Ectodermal cell (in vitro differentiated cells): ENCODE data around the gene RBM4.

Experiments
- H3K27ac ChIP-seq: 2 replicates; pipeline ENCODE4 v1.7.0; 2013; ENCODE audit warnings: mild to moderate bottlenecking, low read depth, low read length; ENCODE audit not compliant: insufficient read depth, poor library complexity, severe bottlenecking
- H3K27me3 ChIP-seq: 2 replicates; pipeline ENCODE4 v1.7.0; 2013; ENCODE audit warnings: mild to moderate bottlenecking, low read length; ENCODE audit not compliant: insufficient read depth, control insufficient read depth, poor library complexity, severe bottlenecking
- H3K36me3 ChIP-seq: one replicate; pipeline ENCODE4 v1.7.0; 2013; ENCODE audit warnings: low read length; ENCODE audit not compliant: control insufficient read depth, insufficient read depth
- H3K4me1 ChIP-seq: one replicate; pipeline ENCODE4 v1.7.0; 2013; ENCODE audit warnings: low read length; ENCODE audit not compliant: control insufficient read depth, insufficient read depth
- H3K4me3 ChIP-seq: 2 replicates; pipeline ENCODE4 v1.7.0; 2013; ENCODE audit warnings: low read depth, low read length, control low read depth; ENCODE audit not compliant: insufficient read depth
- H3K9me3 ChIP-seq: 2 replicates; pipeline ENCODE4 v1.7.0; 2013; ENCODE audit warnings: mild to moderate bottlenecking, low read length, moderate library complexity; ENCODE audit not compliant: control insufficient read depth
- WGBS, 2 experiments: methylation state at CpG; one replicate each; pipeline ENCODE4 v1.1.7; 2013; ENCODE audit warnings: missing lambda C conversion rate in 2 of 2; 5-methylcytosine and 5-hydroxymethylcytosine counted together

RBM4 gene

DNA sequence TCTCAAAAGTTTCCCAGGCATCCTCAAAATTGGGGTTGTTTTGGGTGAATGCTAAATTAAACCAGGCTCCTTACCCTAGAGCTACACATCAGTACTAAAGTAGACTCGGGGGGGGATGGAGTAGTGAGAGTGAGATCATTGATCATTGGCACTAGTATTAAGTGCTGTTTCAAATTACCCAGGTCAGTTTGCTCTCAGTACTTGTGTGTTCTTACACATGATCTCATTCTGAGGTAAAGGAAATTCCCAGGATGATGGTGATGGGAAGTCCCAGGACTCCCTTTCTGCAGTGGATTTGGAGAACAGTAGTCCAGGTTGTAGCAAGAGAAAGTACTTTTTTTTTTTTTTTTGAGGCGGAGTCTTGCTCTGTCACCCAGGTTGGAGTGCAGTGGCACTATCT lies 12.5 kb downstream of the RBM4 start:
- Histone ChIP-seq H3K4me3 (no peak overlapping the region), H3K4me1 (no peaks in the 10 kb centered on the region), H3K36me3 (peaks cover 49% of the 10 kb centered on the region), H3K27ac (no peak overlapping the region), H3K27me3 (no peaks in the 10 kb centered on the region), H3K9me3 (no peaks in the 10 kb centered on the region)
- WGBS, 2 experiments, result 85 to 100% methylated on average over 2 of the region's 2 CpGs

DNA sequence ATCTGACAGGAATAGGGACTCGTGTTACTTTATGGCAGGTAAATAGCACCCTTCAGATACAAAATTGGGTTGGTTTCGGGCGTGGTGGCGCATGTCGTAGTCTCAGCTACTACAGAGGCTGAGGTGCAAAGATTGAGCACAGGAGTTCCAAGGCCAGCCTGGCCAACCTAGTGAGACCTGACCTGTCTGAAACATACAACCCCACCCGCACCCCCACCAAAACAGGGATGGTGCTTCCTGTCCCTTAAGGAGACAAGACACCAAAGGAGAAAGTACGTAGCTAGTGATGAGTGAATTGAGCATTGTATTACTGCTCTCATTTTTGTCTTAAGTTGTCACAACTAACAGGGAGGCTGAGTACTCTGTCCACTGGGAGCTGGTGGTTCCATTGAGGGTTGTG lies 14.1 kb downstream of the RBM4 start:
- no peaks in the 10 kb centered on the region for H3K9me3 ChIP-seq
- peaks cover 45% of the 10 kb centered on the region for H3K36me3 ChIP-seq
- WGBS, 2 experiments, result 93 to 95% methylated on average over 7 of the region's 7 CpGs
- no peak overlapping the region for H3K27ac ChIP-seq
- no peaks in the 10 kb centered on the region for H3K27me3 ChIP-seq
- H3K4me3 ChIP-seq, result no peak overlapping the region
- H3K4me1 ChIP-seq, result no peaks in the 10 kb centered on the region

GRCh38 chr11:66653123-66653522 lies 14.6 kb downstream of the RBM4 start:
- Histone ChIP-seq H3K27ac (no peak overlapping the region), H3K4me3 (no peak overlapping the region), H3K9me3 (no peaks in the 10 kb centered on the region), H3K27me3 (no peaks in the 10 kb centered on the region), H3K4me1 (no peaks in the 10 kb centered on the region), H3K36me3 (peaks cover 50% of the 10 kb centered on the region)
- 96% methylated on average over 6 of the region's 6 CpGs for WGBS, 2 experiments

DNA sequence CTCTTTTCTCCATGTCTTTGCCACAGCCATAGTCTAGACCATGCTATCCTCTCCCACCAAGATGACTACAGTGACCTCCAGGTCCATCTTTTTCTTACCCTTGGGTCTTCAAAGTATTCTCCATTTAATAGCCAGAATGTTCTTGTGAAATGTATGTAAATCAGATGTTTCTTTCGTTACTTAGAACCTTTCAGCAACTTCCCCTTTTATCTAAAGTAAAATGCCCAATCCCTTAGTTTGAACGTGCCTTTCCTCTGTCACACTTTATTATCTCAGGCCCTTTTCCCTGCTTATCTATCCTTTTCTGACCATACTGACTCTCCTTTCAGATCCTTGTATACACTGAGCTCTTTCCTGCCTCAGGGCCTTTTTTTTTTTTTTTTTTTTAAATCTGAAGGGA lies 21.3 kb downstream of the RBM4 start:
- Histone ChIP-seq H3K27me3 (no peaks in the 10 kb centered on the region), H3K27ac (no peak overlapping the region), H3K4me1 (no peaks in the 10 kb centered on the region), H3K4me3 (no peak overlapping the region), H3K9me3 (no peaks in the 10 kb centered on the region), H3K36me3 (peaks cover 44% of the 10 kb centered on the region)
- 94 to 95% methylated on average over 2 of the region's 2 CpGs for WGBS, 2 experiments

- H3K9me3 ChIP-seq, result no peaks in the 10 kb centered on the region
- no peak overlapping the region for H3K4me3 ChIP-seq
- peaks cover 37% of the 10 kb centered on the region for H3K36me3 ChIP-seq
- H3K27me3 ChIP-seq, result no peaks in the 10 kb centered on the region
- 88 to 100% methylated on average over 1 of the region's 1 CpG for whole genome bisulfite sequencing, 2 experiments
- H3K27ac ChIP-seq, result no peak overlapping the region
- no peaks in the 10 kb centered on the region for H3K4me1 ChIP-seq
Measured at GRCh38 chr11:66663741-66664296, 25.3 kb downstream of the RBM4 start.

DNA sequence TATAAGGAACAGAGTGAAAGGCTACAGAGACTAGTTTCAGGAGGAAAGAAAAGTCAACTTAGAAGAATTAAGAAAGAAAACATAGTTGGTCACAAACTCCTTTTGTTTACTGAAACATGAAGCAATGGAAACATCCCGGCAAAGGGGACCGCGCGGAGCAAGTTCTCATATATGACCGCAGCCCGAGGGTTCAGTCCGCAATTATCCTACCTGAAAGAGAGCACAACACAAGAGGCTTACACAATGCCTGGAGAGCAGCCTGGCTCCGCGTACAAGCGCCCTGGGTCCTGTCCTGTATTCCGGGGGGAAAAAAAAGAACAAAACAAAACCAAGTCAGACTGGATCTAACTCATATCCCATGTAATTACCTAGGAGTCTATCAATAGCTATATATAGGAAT lies 26.9 kb downstream of the RBM4 start:
- Histone ChIP-seq H3K9me3 (no peaks in the 10 kb centered on the region), H3K27me3 (no peaks in the 10 kb centered on the region), H3K36me3 (peaks cover 37% of the 10 kb centered on the region), H3K27ac (no peak overlapping the region), H3K4me3 (no peak overlapping the region), H3K4me1 (no peaks in the 10 kb centered on the region)
- 95 to 98% methylated on average over 11 of the region's 11 CpGs for WGBS, 2 experiments

- H3K27me3 ChIP-seq, result no peaks in the 10 kb centered on the region
- H3K4me3 ChIP-seq, result no peak overlapping the region
- 87 to 90% methylated on average over 5 of the region's 5 CpGs for WGBS, 2 experiments
- peaks cover 18% of the 10 kb centered on the region for H3K36me3 ChIP-seq
- H3K4me1 ChIP-seq, result no peaks in the 10 kb centered on the region
- no peaks in the 10 kb centered on the region for H3K9me3 ChIP-seq
- H3K27ac ChIP-seq, result no peak overlapping the region
Measured at GRCh38 chr11:66670816-66671215, 32.3 kb downstream of the RBM4 start.

DNA sequence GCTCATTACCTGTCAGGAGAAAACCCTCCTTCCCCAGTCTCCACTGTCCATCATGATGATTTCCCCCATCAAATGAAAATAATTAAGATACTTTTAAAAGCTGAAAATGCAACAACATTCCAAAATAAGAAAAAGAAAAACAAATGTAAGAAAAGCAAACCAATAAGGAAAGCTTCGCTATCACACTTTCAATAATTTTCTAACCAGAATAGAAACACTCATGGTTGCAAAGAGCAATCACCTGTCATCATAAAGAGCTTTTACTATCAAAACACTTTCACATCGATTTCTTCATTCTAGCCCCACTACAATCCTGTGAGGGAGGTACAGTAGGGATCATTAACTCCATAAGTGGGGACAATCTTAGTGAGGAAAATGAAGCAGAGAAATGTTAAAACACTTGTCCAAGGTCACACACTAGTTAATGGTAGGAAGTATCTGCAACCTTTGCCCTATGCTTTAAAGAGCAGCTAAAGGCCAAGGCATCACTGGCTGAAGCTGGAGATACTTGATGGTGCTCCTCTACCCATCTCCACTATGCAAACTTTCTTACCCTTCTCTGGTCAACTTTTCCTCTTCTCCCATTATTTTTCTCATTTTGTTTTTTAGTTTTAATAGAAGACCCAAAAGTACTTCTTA lies 36.6 kb downstream of the RBM4 start:
- H3K4me1 ChIP-seq, result peaks cover 7% of the 10 kb centered on the region
- H3K4me3 ChIP-seq, result peak overlapping the region; percentile 18
- no peak overlapping the region for H3K27ac ChIP-seq
- H3K27me3 ChIP-seq, result no peaks in the 10 kb centered on the region
- no peaks in the 10 kb centered on the region for H3K36me3 ChIP-seq
- no peaks in the 10 kb centered on the region for H3K9me3 ChIP-seq
- 95 to 100% methylated on average over 1 to 2 of the region's 2 CpGs for WGBS, 2 experiments

DNA sequence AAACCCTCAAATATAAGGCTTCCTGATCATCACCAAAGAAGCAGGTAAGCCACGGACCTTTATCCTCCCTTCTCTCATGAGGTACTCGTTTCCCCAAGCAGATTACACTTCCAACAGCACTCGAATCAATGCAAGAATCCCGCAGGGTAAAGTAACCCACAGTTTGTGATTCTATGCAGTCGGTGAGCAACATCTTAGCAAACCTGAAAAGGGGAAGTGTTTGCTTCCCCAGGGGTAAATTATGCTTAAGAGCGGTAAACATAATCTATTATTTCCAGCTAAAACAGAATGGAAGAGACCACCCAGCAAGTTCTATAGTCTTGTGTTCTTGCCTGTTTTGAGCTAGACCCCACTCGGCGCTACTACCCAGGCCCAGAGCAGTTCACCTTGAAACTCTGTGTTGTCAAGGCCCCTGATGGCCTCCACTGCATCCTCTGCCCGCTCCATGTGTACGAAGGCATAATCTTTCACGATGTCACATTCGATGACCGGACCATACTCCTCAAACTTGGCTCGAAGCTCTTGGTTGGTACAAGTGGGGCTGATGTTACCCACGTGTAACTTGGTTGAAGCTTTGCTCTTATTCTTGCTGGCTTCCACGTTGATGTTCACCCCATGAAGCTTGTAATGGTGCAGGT lies 37.9 kb downstream of the RBM4 start:
- H3K27ac ChIP-seq, result no peak overlapping the region
- H3K9me3 ChIP-seq, result no peaks in the 10 kb centered on the region
- H3K36me3 ChIP-seq, result no peaks in the 10 kb centered on the region
- no peaks in the 10 kb centered on the region for H3K27me3 ChIP-seq
- 87 to 89% methylated on average over 16 of the region's 16 CpGs for WGBS, 2 experiments
- H3K4me3 ChIP-seq, result peak overlapping the region; percentile 61
- H3K4me1 ChIP-seq, result peaks cover 7% of the 10 kb centered on the region

- Histone ChIP-seq H3K9me3 (no peaks in the 10 kb centered on the region), H3K4me3 (peak overlapping the region; percentile 61), H3K27ac (peak overlapping the region; percentile 86), H3K27me3 (no peaks in the 10 kb centered on the region), H3K4me1 (peaks cover 7% of the 10 kb centered on the region), H3K36me3 (no peaks in the 10 kb centered on the region)
- 26% methylated on average over 25 of the region's 27 CpGs for WGBS, 2 experiments
Measured at GRCh38 chr11:66676931-66677598, 38.6 kb downstream of the RBM4 start.
